GM12878 (cell line): ENCODE data around the gene DCN. TPM values are rescaled to one million over a fixed set of nuclear protein-coding genes. Genes with fewer than 3 reads are reported as not detected.

ENCODE experiments used
- ATAC-seq: fragments of 200-7000 bp; cut with Tn5 transposase; 3 replicates; pipeline ENCODE4 v1.9.1; 2020; ENCODE audit warnings: mild to moderate bottlenecking, moderate library complexity
- BruUV-seq: library from RNA; stranded (reverse); fragments of 400-500 nt; replicated peaks from 2 replicates; lab custom pipeline; 2021; lab: Mats Ljungman, UMichigan
- CTCF ChIA-PET: fragments of 300-600 bp; sonication (Branson Sonifier 250); formaldehyde crosslinking; extraction: SDS; loops from one replicate; lab custom pipeline; 2021; ENCODE audit warnings: inconsistent platforms; lab: Yijun Ruan, JAX
- POLR2A ChIA-PET: fragments of 350-600 bp; formaldehyde crosslinking; extraction: SDS; loops from one replicate; lab custom pipeline; 2021; ENCODE audit warnings: inconsistent platforms; lab: Charles Lee
- RAD21 ChIA-PET: fragments of 300-600 bp; sonication (Branson Sonifier 250); formaldehyde crosslinking; loops from one replicate; lab custom pipeline; 2023; ENCODE audit warnings: antibody characterized with exemption; ENCODE audit not compliant: unreplicated experiment; lab: Charles Lee
- SMC1A ChIA-PET: fragments of 300-600 bp; sonication (Branson Sonifier 250); formaldehyde crosslinking; loops from one replicate; lab custom pipeline; 2023; ENCODE audit not compliant: unreplicated experiment, uncharacterized antibody; lab: Charles Lee
- DNase-seq: peaks from one replicate; pipeline ENCODE4 v3.0.0-alpha.2; 2011; ENCODE audit warnings: low read depth, low spot score
- FAIRE-seq: peaks from 3 replicates; lab custom pipeline; 2011; peaks lifted over from hg19 to GRCh38; lab: Jason Lieb, UNC
- H2AFZ ChIP-seq: 2 replicates; pipeline ENCODE4 v1.6.0; 2011; ENCODE audit warnings: low read depth, low read length, control low read depth; ENCODE audit not compliant: control insufficient read depth
- H3K27ac ChIP-seq: 2 replicates; pipeline ENCODE4 v1.5.1; 2011; ENCODE audit warnings: control low read depth; ENCODE audit not compliant: control insufficient read depth, insufficient read depth
- H3K27me3 ChIP-seq, 2 experiments: replicated peaks in 1 of 2; 2 replicates each; pipeline versions ENCODE4 v1.6.0 to v1.6.1; 2011; ENCODE audit warnings: low read length in 1 of 2; ENCODE audit not compliant: control insufficient read depth in 2 of 2, insufficient read depth in 2 of 2
- H3K36me3 ChIP-seq, 2 experiments: 2 replicates each; pipeline ENCODE4 v1.5.1; 2011; ENCODE audit warnings: low read length in 1 of 2; ENCODE audit not compliant: control insufficient read depth in 2 of 2, insufficient read depth in 2 of 2
- H3K4me1 ChIP-seq: 2 replicates; pipeline ENCODE4 v1.6.1; 2011; ENCODE audit warnings: mild to moderate bottlenecking, low read length, moderate library complexity, mixed read lengths; ENCODE audit not compliant: control insufficient read depth, insufficient read depth
- H3K4me2 ChIP-seq: 2 replicates; pipeline ENCODE4 v1.6.0; 2011; ENCODE audit warnings: control low read depth; ENCODE audit not compliant: control insufficient read depth, insufficient read depth
- H3K4me3 ChIP-seq: fragments of 200-600 bp; sonication (generic); 2 replicates; pipeline ENCODE4 v1.5.1; 2016
- H3K79me2 ChIP-seq: 2 replicates; pipeline ENCODE4 v1.6.0; 2011; ENCODE audit warnings: low read length; ENCODE audit not compliant: control insufficient read depth, insufficient read depth
- H3K9ac ChIP-seq: 2 replicates; pipeline ENCODE4 v1.8.0; 2011; ENCODE audit warnings: low read length, control low read depth, mixed read lengths; ENCODE audit not compliant: control insufficient read depth, insufficient read depth
- H3K9me3 ChIP-seq: replicated peaks from 3 replicates; pipeline ENCODE4 v1.5.1; 2011; ENCODE audit warnings: mild to moderate bottlenecking, low read length; ENCODE audit not compliant: control insufficient read depth, insufficient read depth
- H4K20me1 ChIP-seq: 2 replicates; pipeline ENCODE4 v1.6.0; 2011; ENCODE audit not compliant: control insufficient read depth, insufficient read depth
- ATF7 ChIP-seq: fragments of 450-650 bp; IDR thresholded peaks from 2 replicates; pipeline ENCODE4 v1.6.1; 2016; ENCODE audit warnings: low read depth, mild to moderate bottlenecking
- CHD1 ChIP-seq: IDR thresholded peaks from 2 replicates; pipeline ENCODE4 v1.6.1; 2012; ENCODE audit warnings: low read depth, low read length, improper control_type of control experiment
- CREB1 ChIP-seq: IDR thresholded peaks from 2 replicates; pipeline ENCODE4 v1.6.1; 2012; ENCODE audit warnings: low read depth, mild to moderate bottlenecking, inconsistent platforms
- IKZF1 ChIP-seq: fragments of 450-650 bp; conservative IDR thresholded peaks from 2 replicates; pipeline ENCODE4 v1.6.1; 2017; ENCODE audit warnings: antibody characterized with exemption, mild to moderate bottlenecking
- RUNX3 ChIP-seq: IDR thresholded peaks from 2 replicates; pipeline ENCODE4 v1.6.1; 2012; ENCODE audit warnings: low read length, inconsistent platforms
- STAT3 ChIP-seq: IDR thresholded peaks from 2 replicates; pipeline ENCODE4 v1.6.1; 2011; ENCODE audit warnings: low read depth, low read length, improper control_type of control experiment
- TAF1 ChIP-seq: IDR thresholded peaks from 2 replicates; pipeline ENCODE4 v1.6.1; 2011; ENCODE audit warnings: mild to moderate bottlenecking, low read depth, low read length, borderline replicate concordance
- ZNF384 ChIP-seq: IDR thresholded peaks from 2 replicates; pipeline ENCODE4 v1.6.1; 2012; ENCODE audit warnings: low read depth, mild to moderate bottlenecking, low read length, improper control_type of control experiment, borderline replicate concordance
- WGBS: methylation state at CpG from one replicate; pipeline ENCODE4 v1.1.6; 2016; ENCODE audit warnings: low lambda C conversion rate; ENCODE audit not compliant: insufficient replicate concordance, insufficient coverage; ENCODE audit errors: missing lambda C conversion rate; 5-methylcytosine and 5-hydroxymethylcytosine counted together
- in situ Hi-C: fragments of 300-500 bp; cut with MboI; formaldehyde crosslinking; loops from 9 replicates; pipeline ENCODE4 v1.14.3; 2018; ENCODE audit warnings: mixed read lengths
- intact Hi-C: fragments of 100-400 bp; cut with micrococcal nuclease; formaldehyde crosslinking; loops from one replicate; pipeline ENCODE4 v1.14.2; 2022; ENCODE audit not compliant: unreplicated experiment
- polyA plus RNA-seq, 11 experiments: library from polyadenylated mRNA; depleted of rRNA in 4 of 11; unstranded in 6 of 11; stranded (reverse) in 5 of 11; fragments of >200 nt; fragmentation: Nextera tagmentation in 4 of 11; fragmentation: Illumina TruSeq in 1 of 11; extraction: Ambion mirVana in 4 of 11; extraction: Trizol in 1 of 11; gene quantifications; 1 replicate in 1 of 11; 2 replicates in 10 of 11; pipeline versions ENCODE4 v1.2.1 to v1.2.3, GENCODE V29; 2011 to 2016; ENCODE audit warnings: inconsistent platforms in 2 of 11, missing spikeins in 2 of 11, low read depth in 1 of 11
- total RNA-seq, 4 experiments: library from RNA; depleted of rRNA in 3 of 4; stranded (reverse); fragments of >200 nt in 3 of 4; fragmentation: Illumina TruSeq in 1 of 4; extraction: Trizol in 1 of 4; gene quantifications; 2 replicates each; pipeline versions ENCODE4 v1.2.1 to v1.2.3, GENCODE V29; 2013 to 2021
- TF ChIP-seq, protein P1 (sequence below): fragments of 450-650 bp; IDR thresholded peaks from 2 replicates; pipeline ENCODE4 v1.6.1; 2016; ENCODE audit warnings: mild to moderate bottlenecking
- TF ChIP-seq, protein P2 (sequence below): IDR thresholded peaks from 2 replicates; pipeline ENCODE4 v1.6.1; 2011; ENCODE audit warnings: mild to moderate bottlenecking, low read depth, low read length, moderate library complexity; ENCODE audit not compliant: insufficient replicate concordance
- TF ChIP-seq, protein P3 (sequence below): fragments of 450-650 bp; IDR thresholded peaks from 2 replicates; pipeline ENCODE4 v1.6.1; 2014; ENCODE audit warnings: mild to moderate bottlenecking
- TF ChIP-seq, protein P4 (sequence below): fragments of 450-650 bp; IDR thresholded peaks from 2 replicates; pipeline ENCODE4 v1.6.1; 2017; ENCODE audit warnings: mild to moderate bottlenecking, moderate library complexity

The DCN gene
- total and polyA plus RNA-seq, 10 of the 15 experiments (the other 5 are each of a cell fraction or from before 2014, with no cell fraction given): 0.07 to 2.1 (median 0.75) TPM; not detected in 6

DNA sequence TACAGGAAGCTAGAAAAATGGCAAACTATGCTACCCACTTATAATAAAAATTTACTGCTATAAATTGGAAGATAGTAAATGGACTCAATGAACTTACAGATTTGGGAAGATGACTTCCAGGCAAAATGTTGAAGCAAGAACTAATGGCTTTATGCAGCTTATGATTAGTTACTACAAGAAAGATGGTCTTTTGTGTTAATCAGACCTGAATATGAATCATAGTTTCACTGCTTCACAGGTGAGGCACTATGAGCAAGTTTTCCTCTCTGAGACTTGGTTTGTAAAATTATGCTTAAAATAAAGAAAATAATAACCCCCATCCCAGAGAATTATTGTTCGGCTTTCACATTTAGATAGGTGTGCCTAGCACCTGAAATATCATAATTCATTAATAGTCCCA lies 19.8 kb upstream of the DCN start:
- H3K27ac ChIP-seq: no peak overlapping the region
- no peaks in the 10 kb centered on the region for H3K9me3 ChIP-seq
- H3K9ac ChIP-seq: no peak overlapping the region
- H3K27me3 ChIP-seq: no peaks in the 10 kb centered on the region
- DNase-seq: no peak
- ATAC-seq: no peak
- in situ Hi-C loops (no loop called here), intact Hi-C loops (no loop called here)
- FAIRE-seq: no peak
- SMC1A ChIA-PET: no interaction called here
- TF ChIP-seq STAT3: no peak
- no peak for TF ChIP-seq ATF7
- TF ChIP-seq RUNX3: no peak
- TF ChIP-seq, protein P1, sequence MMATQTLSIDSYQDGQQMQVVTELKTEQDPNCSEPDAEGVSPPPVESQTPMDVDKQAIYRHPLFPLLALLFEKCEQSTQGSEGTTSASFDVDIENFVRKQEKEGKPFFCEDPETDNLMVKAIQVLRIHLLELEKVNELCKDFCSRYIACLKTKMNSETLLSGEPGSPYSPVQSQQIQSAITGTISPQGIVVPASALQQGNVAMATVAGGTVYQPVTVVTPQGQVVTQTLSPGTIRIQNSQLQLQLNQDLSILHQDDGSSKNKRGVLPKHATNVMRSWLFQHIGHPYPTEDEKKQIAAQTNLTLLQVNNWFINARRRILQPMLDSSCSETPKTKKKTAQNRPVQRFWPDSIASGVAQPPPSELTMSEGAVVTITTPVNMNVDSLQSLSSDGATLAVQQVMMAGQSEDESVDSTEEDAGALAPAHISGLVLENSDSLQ: no peak
- no peak for TF ChIP-seq IKZF1
- TF ChIP-seq, protein P2, sequence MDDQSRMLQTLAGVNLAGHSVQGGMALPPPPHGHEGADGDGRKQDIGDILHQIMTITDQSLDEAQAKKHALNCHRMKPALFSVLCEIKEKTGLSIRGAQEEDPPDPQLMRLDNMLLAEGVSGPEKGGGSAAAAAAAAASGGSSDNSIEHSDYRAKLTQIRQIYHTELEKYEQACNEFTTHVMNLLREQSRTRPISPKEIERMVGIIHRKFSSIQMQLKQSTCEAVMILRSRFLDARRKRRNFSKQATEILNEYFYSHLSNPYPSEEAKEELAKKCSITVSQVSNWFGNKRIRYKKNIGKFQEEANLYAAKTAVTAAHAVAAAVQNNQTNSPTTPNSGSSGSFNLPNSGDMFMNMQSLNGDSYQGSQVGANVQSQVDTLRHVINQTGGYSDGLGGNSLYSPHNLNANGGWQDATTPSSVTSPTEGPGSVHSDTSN: no peak
- TF ChIP-seq ZNF384: no peak
- no peak for TF ChIP-seq CREB1
- TF ChIP-seq, protein P3, sequence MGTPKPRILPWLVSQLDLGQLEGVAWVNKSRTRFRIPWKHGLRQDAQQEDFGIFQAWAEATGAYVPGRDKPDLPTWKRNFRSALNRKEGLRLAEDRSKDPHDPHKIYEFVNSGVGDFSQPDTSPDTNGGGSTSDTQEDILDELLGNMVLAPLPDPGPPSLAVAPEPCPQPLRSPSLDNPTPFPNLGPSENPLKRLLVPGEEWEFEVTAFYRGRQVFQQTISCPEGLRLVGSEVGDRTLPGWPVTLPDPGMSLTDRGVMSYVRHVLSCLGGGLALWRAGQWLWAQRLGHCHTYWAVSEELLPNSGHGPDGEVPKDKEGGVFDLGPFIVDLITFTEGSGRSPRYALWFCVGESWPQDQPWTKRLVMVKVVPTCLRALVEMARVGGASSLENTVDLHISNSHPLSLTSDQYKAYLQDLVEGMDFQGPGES: no peak
- no peak for TF ChIP-seq TAF1
- TF ChIP-seq CHD1: no peak
- TF ChIP-seq, protein P4, sequence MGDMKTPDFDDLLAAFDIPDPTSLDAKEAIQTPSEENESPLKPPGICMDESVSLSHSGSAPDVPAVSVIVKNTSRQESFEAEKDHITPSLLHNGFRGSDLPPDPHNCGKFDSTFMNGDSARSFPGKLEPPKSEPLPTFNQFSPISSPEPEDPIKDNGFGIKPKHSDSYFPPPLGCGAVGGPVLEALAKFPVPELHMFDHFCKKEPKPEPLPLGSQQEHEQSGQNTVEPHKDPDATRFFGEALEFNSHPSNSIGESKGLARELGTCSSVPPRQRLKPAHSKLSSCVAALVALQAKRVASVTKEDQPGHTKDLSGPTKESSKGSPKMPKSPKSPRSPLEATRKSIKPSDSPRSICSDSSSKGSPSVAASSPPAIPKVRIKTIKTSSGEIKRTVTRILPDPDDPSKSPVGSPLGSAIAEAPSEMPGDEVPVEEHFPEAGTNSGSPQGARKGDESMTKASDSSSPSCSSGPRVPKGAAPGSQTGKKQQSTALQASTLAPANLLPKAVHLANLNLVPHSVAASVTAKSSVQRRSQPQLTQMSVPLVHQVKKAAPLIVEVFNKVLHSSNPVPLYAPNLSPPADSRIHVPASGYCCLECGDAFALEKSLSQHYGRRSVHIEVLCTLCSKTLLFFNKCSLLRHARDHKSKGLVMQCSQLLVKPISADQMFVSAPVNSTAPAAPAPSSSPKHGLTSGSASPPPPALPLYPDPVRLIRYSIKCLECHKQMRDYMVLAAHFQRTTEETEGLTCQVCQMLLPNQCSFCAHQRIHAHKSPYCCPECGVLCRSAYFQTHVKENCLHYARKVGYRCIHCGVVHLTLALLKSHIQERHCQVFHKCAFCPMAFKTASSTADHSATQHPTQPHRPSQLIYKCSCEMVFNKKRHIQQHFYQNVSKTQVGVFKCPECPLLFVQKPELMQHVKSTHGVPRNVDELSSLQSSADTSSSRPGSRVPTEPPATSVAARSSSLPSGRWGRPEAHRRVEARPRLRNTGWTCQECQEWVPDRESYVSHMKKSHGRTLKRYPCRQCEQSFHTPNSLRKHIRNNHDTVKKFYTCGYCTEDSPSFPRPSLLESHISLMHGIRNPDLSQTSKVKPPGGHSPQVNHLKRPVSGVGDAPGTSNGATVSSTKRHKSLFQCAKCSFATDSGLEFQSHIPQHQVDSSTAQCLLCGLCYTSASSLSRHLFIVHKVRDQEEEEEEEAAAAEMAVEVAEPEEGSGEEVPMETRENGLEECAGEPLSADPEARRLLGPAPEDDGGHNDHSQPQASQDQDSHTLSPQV: no peak
- RAD21 ChIA-PET: no interaction called here
- no peak overlapping the region for H3K4me2 ChIP-seq
- CTCF ChIA-PET: no interaction called here
- no peak overlapping the region for H2AFZ ChIP-seq
- POLR2A ChIA-PET: no interaction called here
- WGBS: 40% methylated on average over 1 of the region's 1 CpG
- no peaks in the 10 kb centered on the region for H4K20me1 ChIP-seq
- no peaks in the 10 kb centered on the region for H3K4me1 ChIP-seq
- H3K4me3 ChIP-seq: no peak overlapping the region
- H3K36me3 ChIP-seq: no peaks in the 10 kb centered on the region
- no TSS peak for BruUV-seq
- H3K79me2 ChIP-seq: no peaks in the 10 kb centered on the region
